Measurements from ENCODE around the gene ANGPTL1.

DNA sequence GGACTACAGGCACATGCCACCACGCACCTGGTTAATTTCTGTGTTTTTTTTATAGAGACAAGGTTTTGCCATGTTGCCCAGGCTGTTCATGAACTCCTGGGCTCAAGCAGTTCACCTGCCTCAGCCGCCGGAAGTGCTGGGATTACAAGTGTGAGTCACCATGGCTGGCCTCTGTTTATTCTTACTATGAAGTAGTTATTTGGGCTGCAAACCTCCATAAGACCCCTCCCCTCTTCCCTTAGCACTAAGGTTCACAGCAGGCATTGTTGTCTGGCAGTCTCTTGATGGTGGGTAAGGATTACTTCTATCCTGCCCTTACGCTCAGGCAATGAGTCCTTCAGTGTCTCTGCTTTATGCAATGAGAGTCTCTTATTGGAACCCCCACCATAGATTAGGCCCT lies 51.8 kb downstream of the ANGPTL1 start:
- TF ChIP-seq POLR2AphosphoS5 (IDR thresholded peaks at IDR 0.05) = no peak
- TF ChIP-seq EP300 (IDR thresholded peaks at IDR 0.05) = no peak
